ENCODE data around the gene NWD2.
"Not testable (repeated sequence)": the region's sequence is repeated elsewhere in the genome, so short reads cannot be mapped to it uniquely, and the experiment has no call there.

NWD2 gene

DNA sequence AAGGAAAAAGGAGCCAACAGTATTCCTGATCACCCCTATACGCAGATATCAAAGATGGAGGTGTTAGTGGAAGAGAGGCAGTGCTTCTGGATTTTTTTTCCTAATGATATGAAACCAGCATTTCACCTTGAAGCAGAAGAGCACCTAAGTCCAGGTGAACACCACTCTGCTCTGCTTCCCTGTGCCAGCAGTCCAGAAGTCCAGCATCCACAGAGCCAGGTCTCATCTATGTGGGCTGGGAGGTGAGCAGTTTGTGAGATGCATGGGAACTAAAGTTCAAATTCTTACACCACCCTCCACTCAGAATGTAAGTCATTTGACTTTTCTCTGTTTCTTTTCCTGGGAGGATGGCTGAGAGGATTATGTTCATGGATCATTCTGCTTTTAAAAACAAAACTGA is 239.1 kb downstream of the NWD2 start:
- no peak overlapping the region for H3K27ac ChIP-seq (ENCODE audit: insufficient read depth, low read depth, low read length, poor library complexity, severe bottlenecking)
- no peaks in the 10 kb centered on the region for H3K27me3 ChIP-seq (ENCODE audit: control insufficient read depth, insufficient read depth, low read length, poor library complexity, severe bottlenecking)
- H3K36me3 ChIP-seq (ENCODE audit: control insufficient read depth, insufficient read depth, low read length), result no peaks in the 10 kb centered on the region
- 20% methylated on average over 1 of the region's 1 CpG; no CpG with 5 or more reads in 1 of the 2 experiments for WGBS, 2 experiments
- no peaks in the 10 kb centered on the region for H3K9me3 ChIP-seq (ENCODE audit: control insufficient read depth, low read length)
- H3K4me3 ChIP-seq (ENCODE audit: insufficient read depth, low read depth, low read length), result no peak overlapping the region
- H3K4me1 ChIP-seq (ENCODE audit: control insufficient read depth, insufficient read depth, low read length), result no peaks in the 10 kb centered on the region

DNA sequence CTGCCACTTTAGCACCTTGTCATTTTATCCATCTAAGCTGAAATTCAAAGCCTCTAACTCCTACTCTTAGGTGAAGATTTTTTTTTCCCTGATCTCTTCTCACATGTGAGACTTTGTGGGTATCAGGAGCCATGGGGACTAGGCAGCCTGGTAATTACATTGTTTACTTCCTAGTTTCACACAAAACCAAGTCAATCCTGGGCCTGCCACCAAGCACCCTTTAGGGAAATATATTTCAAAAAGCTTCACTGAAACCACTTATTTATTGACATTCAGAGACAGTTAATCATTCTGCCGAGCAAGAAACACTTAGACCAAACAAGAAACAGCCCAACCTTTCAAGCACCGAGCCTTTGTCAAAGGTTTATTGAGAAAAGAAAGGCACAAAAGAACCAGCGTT is 241.6 kb downstream of the NWD2 start:
- WGBS, 2 experiments, result 81 to 84% methylated on average over 3 of the region's 3 CpGs
- Histone ChIP-seq H3K27me3 (ENCODE audit: control insufficient read depth, insufficient read depth, low read length, poor library complexity, severe bottlenecking) (no peaks in the 10 kb centered on the region), H3K4me3 (ENCODE audit: insufficient read depth, low read depth, low read length) (no peak overlapping the region), H3K9me3 (ENCODE audit: control insufficient read depth, low read length) (no peaks in the 10 kb centered on the region), H3K36me3 (ENCODE audit: control insufficient read depth, insufficient read depth, low read length) (no peaks in the 10 kb centered on the region), H3K4me1 (ENCODE audit: control insufficient read depth, insufficient read depth, low read length) (no peaks in the 10 kb centered on the region), H3K27ac (ENCODE audit: insufficient read depth, low read depth, low read length, poor library complexity, severe bottlenecking) (no peak overlapping the region)

DNA sequence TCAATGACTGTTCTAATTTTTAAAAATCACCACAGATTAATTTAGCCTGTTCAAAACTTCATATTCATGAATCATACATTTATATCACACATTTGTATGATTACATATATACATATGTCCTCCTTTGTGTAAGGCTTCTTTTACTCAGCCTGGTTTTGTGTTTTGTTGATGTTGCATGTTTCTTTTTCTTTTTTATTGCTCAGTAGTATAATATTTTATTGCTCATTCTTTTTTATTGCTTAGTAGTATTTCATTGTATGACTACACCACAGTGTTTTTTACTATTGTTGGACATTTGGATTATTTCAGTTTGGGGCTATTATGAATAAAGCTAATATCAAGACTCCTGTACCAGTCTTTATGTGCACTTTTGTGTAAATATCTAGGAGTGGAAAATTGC is 243.1 kb downstream of the NWD2 start:
- H3K9me3 ChIP-seq (ENCODE audit: control insufficient read depth, low read length), result no peaks in the 10 kb centered on the region
- no peaks in the 10 kb centered on the region for H3K4me1 ChIP-seq (ENCODE audit: control insufficient read depth, insufficient read depth, low read length)
- H3K27me3 ChIP-seq (ENCODE audit: control insufficient read depth, insufficient read depth, low read length, poor library complexity, severe bottlenecking), result no peaks in the 10 kb centered on the region
- no peak overlapping the region for H3K4me3 ChIP-seq (ENCODE audit: insufficient read depth, low read depth, low read length)
- no peaks in the 10 kb centered on the region for H3K36me3 ChIP-seq (ENCODE audit: control insufficient read depth, insufficient read depth, low read length)
- no peak overlapping the region for H3K27ac ChIP-seq (ENCODE audit: insufficient read depth, low read depth, low read length, poor library complexity, severe bottlenecking)

DNA sequence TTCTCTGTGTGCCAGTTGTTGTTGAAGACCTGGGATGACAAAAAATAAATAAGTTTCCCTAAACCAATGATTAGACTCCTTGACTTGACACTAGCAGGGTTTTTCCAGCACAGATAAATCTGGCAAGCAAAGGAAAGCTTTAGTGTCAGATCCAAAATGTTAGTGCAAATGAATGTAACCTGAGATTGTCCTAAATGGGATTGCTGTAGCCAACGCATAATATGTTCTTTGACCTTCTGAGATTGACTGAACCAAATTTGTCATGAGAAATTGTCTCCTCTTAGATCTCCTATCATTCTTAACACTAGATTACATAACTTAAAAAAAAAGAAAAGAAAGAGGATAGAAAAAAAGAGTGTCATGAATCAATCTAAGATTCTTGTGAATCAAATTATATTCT is 245.2 kb downstream of the NWD2 start:
- H3K4me1 ChIP-seq (ENCODE audit: control insufficient read depth, insufficient read depth, low read length), result no peaks in the 10 kb centered on the region
- no peak overlapping the region for H3K4me3 ChIP-seq (ENCODE audit: insufficient read depth, low read depth, low read length)
- WGBS, 2 experiments, result 79% methylated on average over 1 of the region's 1 CpG; no CpG with 5 or more reads in 1 of the 2 experiments
- no peaks in the 10 kb centered on the region for H3K36me3 ChIP-seq (ENCODE audit: control insufficient read depth, insufficient read depth, low read length)
- H3K27ac ChIP-seq (ENCODE audit: insufficient read depth, low read depth, low read length, poor library complexity, severe bottlenecking), result no peak overlapping the region
- H3K27me3 ChIP-seq (ENCODE audit: control insufficient read depth, insufficient read depth, low read length, poor library complexity, severe bottlenecking), result no peaks in the 10 kb centered on the region
- no peaks in the 10 kb centered on the region for H3K9me3 ChIP-seq (ENCODE audit: control insufficient read depth, low read length)

DNA sequence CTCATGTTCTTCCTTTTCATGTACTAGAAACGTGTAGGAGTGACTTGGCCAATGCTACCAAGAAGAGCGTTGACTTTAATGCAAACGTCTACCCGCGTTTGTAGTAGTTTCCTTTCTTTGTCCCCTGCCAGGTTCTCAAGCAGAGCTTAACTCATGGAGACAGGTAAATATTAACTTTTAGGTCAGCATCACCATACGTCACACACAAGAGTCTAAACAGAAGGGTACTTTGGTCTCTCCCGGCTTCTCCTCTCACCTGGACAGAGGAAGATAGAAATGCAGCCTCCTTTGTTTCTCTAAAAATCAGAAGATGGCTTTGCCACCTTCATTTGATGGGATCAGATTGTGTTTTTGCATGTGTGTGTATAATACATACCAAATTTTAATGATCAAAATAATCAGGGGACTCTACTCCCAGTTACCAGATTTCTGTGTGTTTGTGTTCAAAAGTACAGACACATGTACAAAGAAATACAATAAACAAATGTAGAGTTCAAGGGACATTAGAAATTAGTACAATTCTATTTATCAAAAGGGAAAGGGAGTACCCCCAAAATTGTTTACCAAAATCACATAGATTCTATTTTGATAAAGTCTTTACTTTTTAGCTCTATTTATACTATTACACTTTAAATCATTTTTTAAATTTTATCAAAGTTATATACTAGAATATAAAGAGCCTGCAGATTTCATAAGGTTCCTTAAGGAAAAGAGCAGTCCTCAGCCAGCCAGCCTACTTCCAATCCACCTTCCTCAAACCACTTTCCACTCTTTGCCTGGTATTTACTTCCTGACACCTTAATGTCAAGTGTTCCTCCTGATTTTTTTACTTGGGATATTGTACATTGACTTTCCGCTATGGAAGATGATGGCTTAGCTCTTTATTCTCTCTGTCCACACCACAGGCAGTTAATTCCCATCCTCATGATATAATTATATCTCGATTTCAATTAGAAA is 246.1 kb downstream of the NWD2 start:
- H3K27ac ChIP-seq (ENCODE audit: insufficient read depth, low read depth, low read length, poor library complexity, severe bottlenecking), result no peak overlapping the region
- 85 to 90% methylated on average over 7 to 9 of the region's 9 CpGs for WGBS, 2 experiments

DNA sequence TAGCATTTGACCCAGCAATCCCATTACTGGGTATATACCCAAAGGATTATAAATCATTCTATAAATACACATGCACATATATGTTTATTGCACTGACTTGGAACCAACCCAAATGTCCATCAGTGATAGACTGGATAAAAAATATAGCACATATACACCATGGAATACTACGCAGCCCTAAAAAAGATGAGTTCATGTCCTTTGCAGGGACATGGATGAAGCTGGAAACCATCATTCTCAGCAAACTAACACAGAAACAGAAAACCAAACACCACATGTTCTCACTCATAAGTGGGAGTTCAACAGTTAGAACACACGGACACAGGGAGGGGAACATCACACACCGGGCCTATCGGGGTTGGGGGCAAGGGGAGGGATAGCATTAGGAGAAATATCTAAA is 250.8 kb downstream of the NWD2 start:
- H3K4me1 ChIP-seq (ENCODE audit: control insufficient read depth, insufficient read depth, low read length); H3K9me3 ChIP-seq (ENCODE audit: control insufficient read depth, low read length); H3K27ac ChIP-seq (ENCODE audit: insufficient read depth, low read depth, low read length, poor library complexity, severe bottlenecking); H3K4me3 ChIP-seq (ENCODE audit: insufficient read depth, low read depth, low read length); H3K27me3 ChIP-seq (ENCODE audit: control insufficient read depth, insufficient read depth, low read length, poor library complexity, severe bottlenecking); H3K36me3 ChIP-seq (ENCODE audit: control insufficient read depth, insufficient read depth, low read length): not testable (repeated sequence)
- 91 to 97% methylated on average over 4 of the region's 4 CpGs for WGBS, 2 experiments

More for the DNA sequence above, 246.1 kb downstream of the NWD2 start:
- no peaks in the 10 kb centered on the region for H3K27me3 ChIP-seq (ENCODE audit: control insufficient read depth, insufficient read depth, low read length, poor library complexity, severe bottlenecking)
- H3K4me1 ChIP-seq (ENCODE audit: control insufficient read depth, insufficient read depth, low read length), result no peaks in the 10 kb centered on the region
- H3K36me3 ChIP-seq (ENCODE audit: control insufficient read depth, insufficient read depth, low read length), result no peaks in the 10 kb centered on the region
- H3K9me3 ChIP-seq (ENCODE audit: control insufficient read depth, low read length), result no peaks in the 10 kb centered on the region
- H3K4me3 ChIP-seq (ENCODE audit: insufficient read depth, low read depth, low read length), result no peak overlapping the region

All from ectodermal cell (in vitro differentiated cells).